Bronchial epithelial cell (primary cell): ENCODE results near the gene CLDN6. TPM values are rescaled to one million over a fixed set of nuclear protein-coding genes. Genes with fewer than 3 reads are reported as not detected.
A peak's percentile ranks its signal among the peaks of the same experiment; 100 is the strongest.

Experiments used
- DNase-seq: peaks from one replicate; pipeline ENCODE4 v3.0.0-alpha.2; 2010; ENCODE audit warnings: low read depth
- FAIRE-seq: peaks from 2 replicates; lab custom pipeline; 2011; peaks lifted over from hg19 to GRCh38; lab: Jason Lieb, UNC
- H3K27me3 ChIP-seq: 2 replicates; pipeline ENCODE4 v1.5.1; 2011; ENCODE audit warnings: low read length; ENCODE audit not compliant: control insufficient read depth, insufficient read depth
- H3K36me3 ChIP-seq: 2 replicates; pipeline ENCODE4 v1.5.1; 2011; ENCODE audit warnings: low read length; ENCODE audit not compliant: control insufficient read depth, insufficient read depth
- H3K4me3 ChIP-seq: 2 replicates; pipeline ENCODE4 v1.5.1; 2011; ENCODE audit warnings: mild to moderate bottlenecking, low read depth, low read length, control low read depth
- CTCF ChIP-seq: IDR thresholded peaks from 2 replicates; pipeline ENCODE4 v1.5.1; 2011; ENCODE audit warnings: mild to moderate bottlenecking, moderate library complexity, low read length, control low read depth, inconsistent platforms; ENCODE audit not compliant: insufficient read depth, severe bottlenecking
- total RNA-seq: library from RNA; depleted of rRNA; stranded (reverse); fragments of >200 nt; gene quantifications from 2 replicates; pipeline ENCODE4 v1.2.1, GENCODE V29; 2014

CLDN6 gene
- total RNA-seq, 1 donor from 2014 or later, result not detected

- DNase-seq, result no peak
- H3K4me3 ChIP-seq, result no peak overlapping the region
- FAIRE-seq, result no peak
- no peaks in the 10 kb centered on the region for H3K36me3 ChIP-seq
- peaks cover 1% of the 10 kb centered on the region for H3K27me3 ChIP-seq
- TF ChIP-seq CTCF, result no peak
These were observed 36.1 kb downstream of the CLDN6 start for GRCh38 chr16:2981899-2982250.

DNA sequence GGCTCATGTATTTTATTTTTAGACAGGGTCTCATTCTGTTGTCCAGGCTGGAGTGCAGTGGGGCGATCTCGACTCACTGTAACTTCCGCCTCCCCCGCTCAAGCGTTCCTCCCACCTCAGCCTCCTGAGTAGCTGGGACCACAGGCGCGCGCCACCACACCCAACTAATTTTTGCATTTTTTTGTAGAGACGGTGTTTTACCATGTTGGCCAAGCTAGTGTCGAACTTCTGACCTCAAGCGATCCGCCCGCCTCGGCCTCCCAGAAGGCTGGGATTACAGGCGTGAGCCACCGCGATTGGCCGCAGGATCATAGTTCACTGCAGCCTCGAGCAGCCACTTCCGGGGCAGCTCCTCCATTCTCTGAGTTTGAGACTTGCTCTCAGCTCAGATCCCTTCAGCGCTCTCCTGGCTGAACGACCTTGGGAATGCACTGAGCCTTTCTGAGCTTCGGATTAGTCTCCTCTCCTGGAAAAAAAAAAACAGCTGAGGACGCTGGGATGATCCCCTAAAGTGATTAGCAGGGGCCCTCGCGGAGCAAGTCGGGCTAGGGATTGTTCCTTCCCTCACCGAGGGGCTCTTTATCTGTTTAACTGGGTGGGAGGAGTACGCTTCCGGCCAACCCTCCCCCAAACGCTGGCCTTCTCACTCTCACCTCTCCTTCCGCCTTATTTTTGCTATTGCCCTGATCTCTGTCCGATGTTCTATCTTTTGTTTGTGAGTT is 36.6 kb downstream of the CLDN6 start:
- Histone ChIP-seq H3K27me3 (no peaks in the 10 kb centered on the region), H3K36me3 (no peaks in the 10 kb centered on the region), H3K4me3 (no peak overlapping the region)
- DNase-seq (no peak), FAIRE-seq (no peak)
- no peak for TF ChIP-seq CTCF

GRCh38 chr16:2980227-2981176 is 37.5 kb downstream of the CLDN6 start, which contains the start of gene PKMYT1:
Gene PKMYT1, minus strand, starts transcription at chr16:2980446. Its CDS starts 789 bp downstream, at chr16:2979657.
- Histone ChIP-seq H3K27me3 (no peaks in the 10 kb centered on the region), H3K36me3 (no peaks in the 10 kb centered on the region), H3K4me3 (peak within 1 kb of the TSS; percentile 65)
- FAIRE-seq (no peak), DNase-seq (peak; percentile 66)
- TF ChIP-seq CTCF, result no peak

GRCh38 chr16:2979669-2980226 is 38.2 kb downstream of the CLDN6 start:
- no peak for DNase-seq
- FAIRE-seq, result no peak
- H3K27me3 ChIP-seq, result no peaks in the 10 kb centered on the region

GRCh38 chr16:2977440-2977839 is 40.5 kb downstream of the CLDN6 start:
- peaks cover under 1% of the 10 kb centered on the region for H3K36me3 ChIP-seq
- no peak for DNase-seq

More at GRCh38 chr16:2979669-2980226, 38.2 kb downstream of the CLDN6 start:
- Histone ChIP-seq H3K4me3 (peak overlapping the region; percentile 65), H3K36me3 (no peaks in the 10 kb centered on the region)
- TF ChIP-seq CTCF, result no peak

More at GRCh38 chr16:2977440-2977839, 40.5 kb downstream of the CLDN6 start:
- Histone ChIP-seq H3K4me3 (no peak overlapping the region), H3K27me3 (no peaks in the 10 kb centered on the region)
- no peak for TF ChIP-seq CTCF
- FAIRE-seq, result peak; percentile 13
